HepG2 (cell line): ENCODE data around the gene FAM20A. TPM values are rescaled to one million over a fixed set of nuclear protein-coding genes. Genes with fewer than 3 reads are reported as not detected.

ENCODE experiments used
- AFF4 ChIP-seq: sonication (generic); formaldehyde crosslinking; IDR thresholded peaks from 2 replicates; pipeline ENCODE4 v1.4.0; 2020; ENCODE audit warnings: missing genetic modification reagents
- EEA1 ChIP-seq: sonication (generic); formaldehyde crosslinking; IDR thresholded peaks from 2 replicates; pipeline ENCODE4 v1.5.1; 2020; ENCODE audit warnings: mild to moderate bottlenecking, missing genetic modification reagents, borderline replicate concordance
- KAT2B ChIP-seq: fragments of 150-350 bp; IDR thresholded peaks from 2 replicates; pipeline ENCODE4 v1.6.1; 2014; ENCODE audit warnings: low read depth, low read length, borderline replicate concordance
- KDM3A ChIP-seq: IDR thresholded peaks from 2 replicates; pipeline ENCODE4 v1.6.1; 2018; ENCODE audit warnings: low read depth, missing compliant biosample characterization
- NFYC ChIP-seq: IDR thresholded peaks from 2 replicates; pipeline ENCODE4 v1.6.1; 2016; ENCODE audit warnings: missing genetic modification reagents, missing compliant biosample characterization
- RBFOX2 ChIP-seq: fragments of 200-400 bp; formaldehyde crosslinking; IDR thresholded peaks from 2 replicates; pipeline ENCODE4 v1.6.1; 2017; ENCODE audit warnings: low read depth, mild to moderate bottlenecking, low read length
- RXRB ChIP-seq: IDR thresholded peaks from 2 replicates; pipeline ENCODE4 v1.6.1; 2016; ENCODE audit warnings: borderline replicate concordance, missing genetic modification reagents, missing compliant biosample characterization
- SOX6 ChIP-seq, 2 experiments: fragments of 450-650 bp in 1 of 2; sonication (generic) in 1 of 2; formaldehyde crosslinking in 1 of 2; IDR thresholded peaks; 2 replicates each; pipeline versions ENCODE4 v1.4.0 to v1.6.1; 2017 to 2020; ENCODE audit warnings: antibody characterized with exemption in 1 of 2, mild to moderate bottlenecking in 1 of 2, missing genetic modification reagents in 1 of 2
- U2AF1 ChIP-seq: fragments of 200-400 bp; formaldehyde crosslinking; optimal IDR thresholded peaks from 2 replicates; pipeline ENCODE3; 2017; ENCODE audit warnings: mild to moderate bottlenecking, low read depth, low read length
- WIZ ChIP-seq: sonication (generic); formaldehyde crosslinking; IDR thresholded peaks from 2 replicates; pipeline ENCODE4 v1.5.1; 2020; ENCODE audit warnings: mild to moderate bottlenecking, missing genetic modification reagents
- YY1 ChIP-seq: IDR thresholded peaks from 2 replicates; pipeline ENCODE4 v1.6.1; 2011; ENCODE audit warnings: low read length, low read depth, moderate library complexity, mild to moderate bottlenecking; ENCODE audit not compliant: insufficient read depth, insufficient replicate concordance
- ZFP82 ChIP-seq: sonication (generic); formaldehyde crosslinking; IDR thresholded peaks from 2 replicates; pipeline ENCODE4 v1.5.1; 2020; ENCODE audit warnings: mild to moderate bottlenecking, missing genetic modification reagents, borderline replicate concordance
- ZNF205 ChIP-seq: IDR thresholded peaks from 2 replicates; pipeline ENCODE4 v1.6.1; 2018; ENCODE audit warnings: missing biosample characterization, missing genetic modification reagents
- ZNF256 ChIP-seq: sonication (generic); formaldehyde crosslinking; conservative IDR thresholded peaks from 2 replicates; pipeline ENCODE4 v1.4.0; 2020; ENCODE audit warnings: missing genetic modification reagents
- ZNF318 ChIP-seq: sonication (generic); formaldehyde crosslinking; IDR thresholded peaks from 2 replicates; pipeline ENCODE4 v1.4.0; 2020; ENCODE audit warnings: mild to moderate bottlenecking, missing genetic modification reagents
- ZNF350 ChIP-seq: sonication (generic); formaldehyde crosslinking; IDR thresholded peaks from 2 replicates; pipeline ENCODE4 v1.4.0; 2020; ENCODE audit warnings: mild to moderate bottlenecking, low read depth, missing genetic modification reagents, borderline replicate concordance
- ZNF446 ChIP-seq: sonication (generic); formaldehyde crosslinking; IDR thresholded peaks from 2 replicates; pipeline ENCODE4 v1.5.0; 2020; ENCODE audit warnings: mild to moderate bottlenecking, missing genetic modification reagents
- ZNF7 ChIP-seq: IDR thresholded peaks from 2 replicates; pipeline ENCODE4 v1.6.1; 2016; ENCODE audit warnings: missing biosample characterization, missing genetic modification reagents
- polyA plus RNA-seq, 8 experiments: library from polyadenylated mRNA; depleted of rRNA in 3 of 8; stranded (reverse) in 7 of 8; unstranded in 1 of 8; fragments of >200 nt; fragmentation: Illumina TruSeq in 4 of 8; extraction: Trizol in 4 of 8; gene quantifications; 2 replicates each; pipeline versions ENCODE4 v1.2.1 to v1.2.3, GENCODE V29; 2011 to 2016; ENCODE audit warnings: low read depth in 4 of 8, missing spikeins in 1 of 8, mixed read lengths in 1 of 8; ENCODE audit not compliant: insufficient read depth in 1 of 8
- total RNA-seq, 5 experiments: library from RNA; depleted of rRNA; stranded (reverse); fragments of >200 nt; fragmentation: Illumina TruSeq; extraction: Trizol; gene quantifications; 2 replicates each; pipeline ENCODE4 v1.2.3, GENCODE V29; 2016; ENCODE audit warnings: low read depth in 1 of 5

Gene FAM20A
- total and polyA plus RNA-seq, 2 of the 13 experiments (the other 11 are each of a cell fraction or from before 2014, with no cell fraction given) = 9.3 to 20.7 TPM

DNA sequence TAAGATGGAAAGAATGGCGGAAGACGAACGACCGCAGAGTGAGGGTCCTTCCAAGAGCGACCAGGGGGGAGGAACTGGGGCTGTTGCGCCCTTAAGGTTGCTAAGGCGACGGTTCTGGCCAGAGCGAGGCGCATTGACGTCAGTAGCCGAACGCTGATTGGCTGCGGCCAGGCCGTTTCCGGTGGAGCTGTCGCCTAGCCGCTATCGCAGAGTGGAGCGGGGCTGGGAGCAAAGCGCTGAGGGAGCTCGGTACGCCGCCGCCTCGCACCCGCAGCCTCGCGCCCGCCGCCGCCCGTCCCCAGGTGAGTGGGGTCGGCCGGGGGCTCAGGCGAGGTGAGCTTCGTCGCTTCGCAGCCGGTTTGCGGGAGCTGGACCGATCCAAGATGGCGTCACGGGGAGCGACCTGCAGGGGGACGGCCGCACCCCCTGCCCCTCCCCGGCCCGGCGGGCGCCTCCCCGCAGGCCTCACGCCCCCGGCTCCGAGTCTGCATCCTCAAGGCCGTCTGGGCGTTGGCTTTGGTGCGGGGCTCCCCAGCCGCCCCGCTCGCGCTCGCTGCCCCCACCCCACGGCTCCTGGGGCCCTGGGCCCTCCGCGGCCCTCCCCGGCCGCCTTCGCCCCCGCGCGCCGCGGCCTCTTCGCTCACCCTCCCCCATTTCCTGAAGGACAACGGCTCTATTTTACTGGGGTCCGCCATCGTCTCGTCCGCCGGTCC lies 88.8 kb downstream of the FAM20A start, which contains the start of gene PRKAR1A (continued):
- TF ChIP-seq EEA1 (CRISPR knock-in tag) (peak; percentile 57; the same call in 1 of the 2 replicates), RBFOX2 (peak; percentile 96), YY1 (peak; percentile 96), ZNF318 (no peak), AFF4 (CRISPR knock-in tag) (no peak), RXRB (CRISPR knock-in tag) (no peak), ZNF205 (CRISPR knock-in tag) (0 out of 2 replicates have a peak, but pooled peaks have one; percentile 21), U2AF1 (no peak), ZNF256 (CRISPR knock-in tag) (no peak; the same call in 1 of the 2 replicates), WIZ (CRISPR knock-in tag) (peak; percentile 81), ZNF446 (CRISPR knock-in tag) (no peak; the same call in 1 of the 2 replicates), NFYC (CRISPR knock-in tag) (peak; percentile 89), KDM3A (CRISPR knock-in tag) (0 out of 2 replicates have a peak, but pooled peaks have one; percentile 13), ZNF7 (CRISPR knock-in tag) (no peak), KAT2B (no peak), ZNF350 (0 out of 2 replicates have a peak, but pooled peaks have one; percentile 25), ZFP82 (CRISPR knock-in tag) (no peak), SOX6 (IDR thresholded peaks at IDR 0.05) (no peak), SOX6 (CRISPR knock-in tag; IDR thresholded peaks at IDR 0.05) (peak; percentile 36; the same call in 1 of the 2 replicates)
